Thoracic aorta (tissue), 2 donors: ENCODE results near the gene FMNL2. TPM values are rescaled to one million over a fixed set of nuclear protein-coding genes. Genes with fewer than 3 reads are reported as not detected.

Experiments used
- ATAC-seq: fragments of 150-250 bp; one replicate; pipeline ENCODE4 v1.8.0; 2017; ENCODE audit warnings: low read depth; ENCODE audit not compliant: insufficient number of reproducible peaks, low FRiP score
- DNase-seq: peaks from one replicate; pipeline ENCODE4 v3.0.0-alpha.2; 2020; ENCODE audit warnings: low spot score
- H3K27ac ChIP-seq, 2 donors: fragments of 200-600 bp; sonication (generic); 1 replicate in 1 of 2; 2 replicates in 1 of 2; pipeline ENCODE4 v1.5.1; 2016; ENCODE audit warnings: mild to moderate bottlenecking in 2 of 2, moderate library complexity in 2 of 2
- H3K27me3 ChIP-seq: fragments of 200-600 bp; sonication (generic); replicated peaks from 2 replicates; pipeline ENCODE4 v1.6.0; 2016; ENCODE audit warnings: mild to moderate bottlenecking; ENCODE audit not compliant: insufficient read depth
- H3K36me3 ChIP-seq: fragments of 200-600 bp; sonication (generic); one replicate; pipeline ENCODE4 v1.5.1; 2016
- H3K4me1 ChIP-seq, 2 donors: fragments of 200-600 bp; sonication (generic); 1 replicate in 1 of 2; 2 replicates in 1 of 2; pipeline versions ENCODE4 v1.5.1 to v1.6.0; 2016; ENCODE audit warnings: low read depth in 2 of 2, mild to moderate bottlenecking in 1 of 2; ENCODE audit not compliant: control insufficient read depth in 1 of 2
- H3K4me3 ChIP-seq: fragments of 200-600 bp; sonication (generic); 2 replicates; pipeline ENCODE4 v1.5.1; 2016; ENCODE audit warnings: mild to moderate bottlenecking
- H3K9me3 ChIP-seq: fragments of 200-600 bp; sonication (generic); 2 replicates; pipeline ENCODE4 v1.5.1; 2016
- total RNA-seq, 2 donors: library from RNA; depleted of rRNA; stranded (reverse); fragments of >200 nt; gene quantifications; one replicate each; pipeline versions ENCODE4 v1.1.0 to v1.2.3, GENCODE V29; 2016
- TF ChIP-seq, protein P1 (sequence below): fragments of 200-600 bp; sonication (generic); IDR thresholded peaks from one replicate; pipeline ENCODE4 v1.5.1; 2019; ENCODE audit warnings: antibody characterized with exemption

The FMNL2 gene
- total RNA-seq, 2 donors from 2014 or later = 30.6 to 87.0 TPM

GRCh38 chr2:152655880-152656279 lies 320.9 kb downstream of the FMNL2 start:
- peaks cover 47% of the 10 kb centered on the region for H3K36me3 ChIP-seq

DNA sequence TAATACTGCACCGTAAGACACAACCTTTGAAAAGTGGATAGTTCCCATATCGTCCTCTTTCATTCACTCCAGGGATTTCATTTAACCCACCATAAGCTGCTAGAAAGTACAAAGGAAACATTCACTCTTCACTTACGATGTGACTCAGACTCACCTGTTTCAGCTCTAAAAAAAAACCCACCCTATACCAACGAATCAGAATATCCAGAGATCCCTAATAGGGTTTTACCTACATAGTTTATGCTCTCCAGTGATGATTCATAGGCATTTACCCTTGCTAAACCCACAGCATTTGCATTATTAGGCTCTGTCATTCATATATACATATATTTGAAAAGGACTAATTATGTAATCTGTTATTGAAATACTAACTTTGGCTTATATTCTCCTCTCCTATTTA lies 322.1 kb downstream of the FMNL2 start:
- Histone ChIP-seq H3K36me3 (peaks cover 52% of the 10 kb centered on the region), H3K27me3 (no peaks in the 10 kb centered on the region), H3K4me3 (no peak overlapping the region), H3K4me1 (no peaks in the 10 kb centered on the region), H3K27ac (no peak overlapping the region), H3K9me3 (no peaks in the 10 kb centered on the region)
- TF ChIP-seq, protein P1, sequence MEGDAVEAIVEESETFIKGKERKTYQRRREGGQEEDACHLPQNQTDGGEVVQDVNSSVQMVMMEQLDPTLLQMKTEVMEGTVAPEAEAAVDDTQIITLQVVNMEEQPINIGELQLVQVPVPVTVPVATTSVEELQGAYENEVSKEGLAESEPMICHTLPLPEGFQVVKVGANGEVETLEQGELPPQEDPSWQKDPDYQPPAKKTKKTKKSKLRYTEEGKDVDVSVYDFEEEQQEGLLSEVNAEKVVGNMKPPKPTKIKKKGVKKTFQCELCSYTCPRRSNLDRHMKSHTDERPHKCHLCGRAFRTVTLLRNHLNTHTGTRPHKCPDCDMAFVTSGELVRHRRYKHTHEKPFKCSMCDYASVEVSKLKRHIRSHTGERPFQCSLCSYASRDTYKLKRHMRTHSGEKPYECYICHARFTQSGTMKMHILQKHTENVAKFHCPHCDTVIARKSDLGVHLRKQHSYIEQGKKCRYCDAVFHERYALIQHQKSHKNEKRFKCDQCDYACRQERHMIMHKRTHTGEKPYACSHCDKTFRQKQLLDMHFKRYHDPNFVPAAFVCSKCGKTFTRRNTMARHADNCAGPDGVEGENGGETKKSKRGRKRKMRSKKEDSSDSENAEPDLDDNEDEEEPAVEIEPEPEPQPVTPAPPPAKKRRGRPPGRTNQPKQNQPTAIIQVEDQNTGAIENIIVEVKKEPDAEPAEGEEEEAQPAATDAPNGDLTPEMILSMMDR = no peak
- no peak for ATAC-seq
- no peak for DNase-seq

More at GRCh38 chr2:152655880-152656279, 320.9 kb downstream of the FMNL2 start:
- no peak overlapping the region for H3K4me3 ChIP-seq
- H3K4me1 ChIP-seq = no peaks in the 10 kb centered on the region
- DNase-seq (no peak), ATAC-seq (no peak)
- H3K27ac ChIP-seq = no peak overlapping the region
- TF ChIP-seq, protein P1 = no peak
- no peaks in the 10 kb centered on the region for H3K27me3 ChIP-seq
- H3K9me3 ChIP-seq = no peaks in the 10 kb centered on the region

DNA sequence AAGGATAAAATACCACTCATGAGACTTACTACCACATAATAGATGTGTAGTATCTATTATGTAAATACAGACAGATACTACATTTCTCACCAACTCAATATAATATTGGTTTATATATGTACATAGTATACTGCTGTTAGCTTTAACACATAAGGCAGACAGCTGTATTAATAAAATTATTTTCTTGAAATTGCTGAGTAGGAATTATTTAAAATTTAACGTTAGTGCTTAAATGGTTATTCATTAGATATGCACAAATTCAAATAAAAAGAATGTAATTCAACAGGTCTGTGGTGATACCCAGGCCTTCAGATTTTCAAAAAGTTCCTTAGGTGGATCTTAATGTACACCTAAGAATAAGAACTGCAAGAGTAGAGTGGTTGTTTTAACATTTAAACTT lies 323.2 kb downstream of the FMNL2 start:
- Histone ChIP-seq H3K27ac (no peak overlapping the region), H3K9me3 (no peaks in the 10 kb centered on the region), H3K36me3 (peaks cover 51% of the 10 kb centered on the region), H3K27me3 (no peaks in the 10 kb centered on the region), H3K4me1 (no peaks in the 10 kb centered on the region), H3K4me3 (no peak overlapping the region)
- DNase-seq (no peak), ATAC-seq (no peak)
- TF ChIP-seq, protein P1 = no peak

GRCh38 chr2:152661076-152661475 lies 326.1 kb downstream of the FMNL2 start:
- TF ChIP-seq, protein P1 = no peak
- no peak for DNase-seq
- Histone ChIP-seq H3K9me3 (no peaks in the 10 kb centered on the region), H3K36me3 (peaks cover 53% of the 10 kb centered on the region), H3K27me3 (no peaks in the 10 kb centered on the region), H3K4me3 (no peak overlapping the region), H3K27ac (no peak overlapping the region), H3K4me1 (no peaks in the 10 kb centered on the region)
- ATAC-seq = no peak

GRCh38 chr2:152664725-152665124 lies 329.8 kb downstream of the FMNL2 start:
- Histone ChIP-seq H3K36me3 (peaks cover 36% of the 10 kb centered on the region), H3K4me1 (no peaks in the 10 kb centered on the region), H3K4me3 (no peak overlapping the region), H3K27me3 (no peaks in the 10 kb centered on the region), H3K9me3 (no peaks in the 10 kb centered on the region), H3K27ac (no peak overlapping the region)
- DNase-seq (no peak), ATAC-seq (no peak)
- TF ChIP-seq, protein P1 = no peak
